ENCODE results near the gene KLHL5.

Gene KLHL5

GRCh38 chr4:39063430-39063829, 1.4 kb downstream of the KLHL5 start:
- Histone ChIP-seq H3K4me1 (ENCODE audit: control insufficient read depth, insufficient read depth, low read length) (peaks cover 10% of the 10 kb centered on the region), H3K4me3 (ENCODE audit: low read length) (no peak overlapping the region), H3K9me3 (ENCODE audit: control insufficient read depth, low read length) (no peaks in the 10 kb centered on the region), H3K9ac (ENCODE audit: low read length) (no peak overlapping the region), H3K27me3 (replicated peaks; ENCODE audit: control insufficient read depth, insufficient read depth, low read length) (no peaks in the 10 kb centered on the region), H3K36me3 (ENCODE audit: control insufficient read depth, insufficient read depth, low read length, severe bottlenecking) (no peaks in the 10 kb centered on the region)
- DNase-seq (ENCODE audit: low read depth): no peak

DNA sequence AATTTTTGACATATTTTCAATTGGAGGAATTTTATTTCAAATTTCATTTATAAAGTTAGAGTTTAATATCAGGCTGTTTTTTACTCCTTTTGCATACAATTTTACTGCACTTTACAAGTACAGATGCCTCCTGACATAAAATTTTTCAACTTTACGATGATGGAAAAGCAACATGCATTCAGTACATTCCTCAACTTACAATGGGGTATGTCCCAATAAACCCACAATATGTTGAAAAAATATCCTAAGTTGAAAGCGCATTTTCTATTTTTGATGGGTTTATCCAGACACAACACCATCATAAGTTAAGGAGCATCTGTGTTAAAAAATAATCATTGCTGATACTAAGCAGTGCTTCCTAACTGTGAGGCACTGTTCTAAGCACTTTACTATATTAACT, 4.3 kb downstream of the KLHL5 start:
- Histone ChIP-seq H3K4me1 (ENCODE audit: control insufficient read depth, insufficient read depth, low read length) (peaks cover 10% of the 10 kb centered on the region), H3K9ac (ENCODE audit: low read length) (no peak overlapping the region), H3K27me3 (replicated peaks; ENCODE audit: control insufficient read depth, insufficient read depth, low read length) (no peaks in the 10 kb centered on the region), H3K36me3 (ENCODE audit: control insufficient read depth, insufficient read depth, low read length, severe bottlenecking) (no peaks in the 10 kb centered on the region), H3K9me3 (ENCODE audit: control insufficient read depth, low read length) (no peaks in the 10 kb centered on the region), H3K4me3 (ENCODE audit: low read length) (no peak overlapping the region)
- no peak for DNase-seq (ENCODE audit: low read depth)

DNA sequence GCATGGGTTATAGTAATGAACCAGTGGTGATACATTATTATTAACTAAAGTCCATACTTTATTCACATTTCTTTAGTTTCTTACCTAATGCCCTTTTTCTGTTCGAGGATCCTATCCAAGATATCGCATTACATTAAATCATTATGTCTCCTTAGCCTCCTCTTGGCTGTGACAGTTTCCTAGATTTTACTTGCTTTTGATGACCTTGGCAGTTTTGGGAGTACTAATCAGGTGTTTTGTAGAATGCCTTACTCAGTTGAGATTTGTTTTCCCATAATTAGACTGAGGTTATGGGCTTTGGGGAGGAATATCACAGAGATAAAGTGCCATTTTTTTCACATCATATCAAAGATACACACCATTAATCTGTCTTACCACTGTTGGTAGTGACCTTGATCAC, 5.0 kb downstream of the KLHL5 start:
- Histone ChIP-seq H3K36me3 (ENCODE audit: control insufficient read depth, insufficient read depth, low read length, severe bottlenecking) (no peaks in the 10 kb centered on the region), H3K9me3 (ENCODE audit: control insufficient read depth, low read length) (no peaks in the 10 kb centered on the region), H3K4me1 (ENCODE audit: control insufficient read depth, insufficient read depth, low read length) (peaks cover 9% of the 10 kb centered on the region), H3K27me3 (replicated peaks; ENCODE audit: control insufficient read depth, insufficient read depth, low read length) (no peaks in the 10 kb centered on the region), H3K4me3 (ENCODE audit: low read length) (no peak overlapping the region), H3K9ac (ENCODE audit: low read length) (no peak overlapping the region)
- no peak for DNase-seq (ENCODE audit: low read depth)

DNA sequence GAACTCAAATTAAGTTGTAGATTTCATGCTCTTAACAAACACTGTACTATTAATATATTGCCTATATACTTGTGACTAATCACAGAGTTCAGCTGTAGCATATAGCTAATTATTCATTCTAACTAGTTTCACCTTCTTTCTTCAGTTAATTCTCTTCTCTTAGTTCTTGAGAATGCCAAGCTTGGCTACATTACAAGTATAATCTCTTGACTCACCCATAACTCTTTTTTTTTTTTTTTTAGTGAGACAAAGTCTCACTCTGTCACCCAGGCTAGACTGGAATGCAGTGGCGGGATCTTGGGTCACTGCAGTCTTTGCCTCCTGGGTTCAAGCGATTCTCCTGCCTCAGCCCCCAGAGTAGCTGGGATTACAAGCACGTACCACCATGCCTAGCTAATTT, 5.4 kb downstream of the KLHL5 start:
- Histone ChIP-seq H3K27me3 (replicated peaks; ENCODE audit: control insufficient read depth, insufficient read depth, low read length) (no peaks in the 10 kb centered on the region), H3K36me3 (ENCODE audit: control insufficient read depth, insufficient read depth, low read length, severe bottlenecking) (no peaks in the 10 kb centered on the region), H3K4me1 (ENCODE audit: control insufficient read depth, insufficient read depth, low read length) (peaks cover 5% of the 10 kb centered on the region), H3K9ac (ENCODE audit: low read length) (no peak overlapping the region), H3K4me3 (ENCODE audit: low read length) (no peak overlapping the region), H3K9me3 (ENCODE audit: control insufficient read depth, low read length) (no peaks in the 10 kb centered on the region)
- DNase-seq (ENCODE audit: low read depth): no peak

- H3K27me3 ChIP-seq (replicated peaks; ENCODE audit: control insufficient read depth, insufficient read depth, low read length): no peaks in the 10 kb centered on the region
- no peaks in the 10 kb centered on the region for H3K36me3 ChIP-seq (ENCODE audit: control insufficient read depth, insufficient read depth, low read length, severe bottlenecking)
- no peak overlapping the region for H3K9ac ChIP-seq (ENCODE audit: low read length)
- DNase-seq (ENCODE audit: low read depth): no peak
- no peak overlapping the region for H3K4me3 ChIP-seq (ENCODE audit: low read length)
- H3K4me1 ChIP-seq (ENCODE audit: control insufficient read depth, insufficient read depth, low read length): no peaks in the 10 kb centered on the region
- H3K9me3 ChIP-seq (ENCODE audit: control insufficient read depth, low read length): no peaks in the 10 kb centered on the region
Measured at GRCh38 chr4:39068907-39069306, 6.9 kb downstream of the KLHL5 start.

- H3K4me1 ChIP-seq (ENCODE audit: control insufficient read depth, insufficient read depth, low read length): no peaks in the 10 kb centered on the region
- no peak for DNase-seq (ENCODE audit: low read depth)
- H3K4me3 ChIP-seq (ENCODE audit: low read length): no peak overlapping the region
- no peak overlapping the region for H3K9ac ChIP-seq (ENCODE audit: low read length)
- H3K9me3 ChIP-seq (ENCODE audit: control insufficient read depth, low read length): no peaks in the 10 kb centered on the region
- H3K36me3 ChIP-seq (ENCODE audit: control insufficient read depth, insufficient read depth, low read length, severe bottlenecking): peaks cover 10% of the 10 kb centered on the region
- no peaks in the 10 kb centered on the region for H3K27me3 ChIP-seq (replicated peaks; ENCODE audit: control insufficient read depth, insufficient read depth, low read length)
Measured at GRCh38 chr4:39078829-39079228, 16.8 kb downstream of the KLHL5 start.

DNA sequence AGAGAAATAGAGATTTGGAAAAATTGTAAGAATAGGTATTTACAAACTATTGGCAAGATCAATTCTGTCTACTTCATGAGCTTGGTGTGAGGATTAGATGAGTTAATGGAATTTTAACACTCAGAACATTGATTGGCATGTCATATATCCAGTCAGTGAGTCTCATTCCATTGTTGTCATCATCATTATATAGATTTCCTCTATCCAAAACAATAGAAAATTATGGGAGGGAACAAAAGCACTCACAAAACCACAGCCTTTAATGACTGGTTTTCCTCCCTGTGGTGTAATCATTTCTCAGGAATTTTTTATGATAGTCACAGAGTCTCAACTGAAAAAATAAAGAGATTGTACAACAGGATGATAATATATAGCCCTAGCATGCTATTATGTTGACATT, 21.1 kb downstream of the KLHL5 start:
- peak; percentile 44 for DNase-seq (ENCODE audit: low read depth)
- H3K4me3 ChIP-seq (ENCODE audit: low read length): no peak overlapping the region
- H3K9me3 ChIP-seq (ENCODE audit: control insufficient read depth, low read length): no peaks in the 10 kb centered on the region
- no peak overlapping the region for H3K9ac ChIP-seq (ENCODE audit: low read length)
- H3K4me1 ChIP-seq (ENCODE audit: control insufficient read depth, insufficient read depth, low read length): peaks cover 4% of the 10 kb centered on the region
- no peaks in the 10 kb centered on the region for H3K27me3 ChIP-seq (replicated peaks; ENCODE audit: control insufficient read depth, insufficient read depth, low read length)
- peaks cover 10% of the 10 kb centered on the region for H3K36me3 ChIP-seq (ENCODE audit: control insufficient read depth, insufficient read depth, low read length, severe bottlenecking)

DNA sequence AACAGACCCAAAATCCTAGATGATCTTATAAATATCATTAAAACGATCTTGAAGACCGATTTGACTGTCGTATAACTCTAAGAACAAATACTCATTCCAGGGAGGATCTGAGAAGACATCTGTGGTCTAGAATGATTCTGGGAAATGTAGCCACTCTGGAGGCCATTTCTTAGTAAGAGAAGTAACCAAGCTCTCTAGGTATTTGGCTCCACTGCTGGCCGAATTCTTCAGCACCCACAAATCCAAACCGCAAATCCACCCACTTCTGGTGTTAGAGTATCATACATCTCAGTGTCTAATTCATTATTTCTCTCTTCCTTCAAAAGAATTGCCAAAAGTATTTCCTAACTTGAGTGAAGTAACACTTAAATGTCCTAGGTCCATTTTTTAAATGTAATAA, 23.9 kb downstream of the KLHL5 start:
- no peak overlapping the region for H3K9ac ChIP-seq (ENCODE audit: low read length)
- no peaks in the 10 kb centered on the region for H3K27me3 ChIP-seq (replicated peaks; ENCODE audit: control insufficient read depth, insufficient read depth, low read length)
- peaks cover 4% of the 10 kb centered on the region for H3K4me1 ChIP-seq (ENCODE audit: control insufficient read depth, insufficient read depth, low read length)
- peaks cover 10% of the 10 kb centered on the region for H3K36me3 ChIP-seq (ENCODE audit: control insufficient read depth, insufficient read depth, low read length, severe bottlenecking)
- H3K9me3 ChIP-seq (ENCODE audit: control insufficient read depth, low read length): no peaks in the 10 kb centered on the region
- no peak for DNase-seq (ENCODE audit: low read depth)
- no peak overlapping the region for H3K4me3 ChIP-seq (ENCODE audit: low read length)

DNA sequence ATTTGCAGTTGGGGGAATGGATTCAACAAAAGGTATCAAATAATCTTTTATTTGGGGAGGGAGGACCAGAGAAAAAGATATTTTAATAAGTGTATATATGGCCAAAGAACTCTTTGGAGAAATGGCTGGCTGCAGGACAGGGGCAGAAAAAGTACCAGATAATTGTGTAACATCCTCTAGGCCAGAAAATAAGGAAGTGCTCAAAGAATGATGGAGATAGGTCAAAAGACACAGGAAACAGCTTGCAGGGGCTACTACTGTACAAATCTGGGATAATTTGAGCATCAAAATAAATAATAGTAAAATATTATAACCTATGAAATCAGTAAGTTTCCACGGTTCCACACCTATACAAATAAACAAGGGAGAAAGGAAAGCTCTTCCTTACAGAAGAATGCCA, 34.8 kb downstream of the KLHL5 start:
- no peaks in the 10 kb centered on the region for H3K27me3 ChIP-seq (replicated peaks; ENCODE audit: control insufficient read depth, insufficient read depth, low read length)
- H3K9me3 ChIP-seq (ENCODE audit: control insufficient read depth, low read length): no peaks in the 10 kb centered on the region
- H3K4me1 ChIP-seq (ENCODE audit: control insufficient read depth, insufficient read depth, low read length): no peaks in the 10 kb centered on the region
- no peak overlapping the region for H3K4me3 ChIP-seq (ENCODE audit: low read length)
- no peak overlapping the region for H3K9ac ChIP-seq (ENCODE audit: low read length)
- H3K36me3 ChIP-seq (ENCODE audit: control insufficient read depth, insufficient read depth, low read length, severe bottlenecking): peaks cover 13% of the 10 kb centered on the region
- DNase-seq (ENCODE audit: low read depth): no peak

DNA sequence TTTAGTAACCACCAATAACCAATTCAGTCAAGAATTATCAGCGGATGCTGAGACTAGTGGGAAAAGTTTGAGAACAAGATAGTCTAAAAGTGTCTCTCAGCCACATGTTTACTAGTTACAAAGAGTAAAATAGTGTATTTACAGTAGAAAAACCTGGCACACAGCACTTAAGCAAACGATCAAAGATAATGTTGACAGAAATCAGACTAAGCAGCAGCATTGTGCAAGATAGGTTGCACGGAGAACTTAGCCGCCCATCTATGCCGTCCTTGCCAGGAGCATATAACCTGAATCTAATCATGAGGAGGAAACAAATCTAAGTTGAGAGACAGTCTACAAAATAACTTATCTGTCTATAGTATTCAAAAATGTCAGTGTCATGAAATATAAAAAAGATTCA, 35.3 kb downstream of the KLHL5 start:
- Histone ChIP-seq H3K9me3 (ENCODE audit: control insufficient read depth, low read length) (no peaks in the 10 kb centered on the region), H3K4me1 (ENCODE audit: control insufficient read depth, insufficient read depth, low read length) (no peaks in the 10 kb centered on the region), H3K27me3 (replicated peaks; ENCODE audit: control insufficient read depth, insufficient read depth, low read length) (no peaks in the 10 kb centered on the region), H3K36me3 (ENCODE audit: control insufficient read depth, insufficient read depth, low read length, severe bottlenecking) (peaks cover 13% of the 10 kb centered on the region), H3K9ac (ENCODE audit: low read length) (no peak overlapping the region), H3K4me3 (ENCODE audit: low read length) (no peak overlapping the region)
- no peak for DNase-seq (ENCODE audit: low read depth)

DNA sequence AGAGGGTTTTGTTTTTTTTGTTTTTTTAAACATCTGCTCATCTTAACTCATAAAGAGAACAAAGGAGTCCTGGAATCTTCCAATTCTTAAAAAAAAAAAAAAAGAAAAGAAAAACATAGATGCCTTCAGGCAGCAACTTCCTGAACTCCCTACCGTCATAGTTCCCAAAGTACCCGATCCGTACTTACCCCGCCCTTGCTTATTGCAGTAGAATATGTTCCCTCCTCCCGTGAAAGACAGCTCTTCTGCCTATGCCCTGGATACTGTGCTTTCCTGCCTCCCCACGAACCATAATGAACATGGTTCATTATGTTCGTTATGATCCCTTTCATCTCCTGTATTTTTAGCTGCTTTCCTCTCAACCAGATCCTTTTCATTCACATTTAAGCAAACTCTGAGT, 40.3 kb downstream of the KLHL5 start:
- peaks cover 21% of the 10 kb centered on the region for H3K36me3 ChIP-seq (ENCODE audit: control insufficient read depth, insufficient read depth, low read length, severe bottlenecking)
- no peaks in the 10 kb centered on the region for H3K9me3 ChIP-seq (ENCODE audit: control insufficient read depth, low read length)
- no peak for DNase-seq (ENCODE audit: low read depth)
- no peak overlapping the region for H3K9ac ChIP-seq (ENCODE audit: low read length)
- H3K4me1 ChIP-seq (ENCODE audit: control insufficient read depth, insufficient read depth, low read length): no peaks in the 10 kb centered on the region
- H3K27me3 ChIP-seq (replicated peaks; ENCODE audit: control insufficient read depth, insufficient read depth, low read length): no peaks in the 10 kb centered on the region
- no peak overlapping the region for H3K4me3 ChIP-seq (ENCODE audit: low read length)

DNA sequence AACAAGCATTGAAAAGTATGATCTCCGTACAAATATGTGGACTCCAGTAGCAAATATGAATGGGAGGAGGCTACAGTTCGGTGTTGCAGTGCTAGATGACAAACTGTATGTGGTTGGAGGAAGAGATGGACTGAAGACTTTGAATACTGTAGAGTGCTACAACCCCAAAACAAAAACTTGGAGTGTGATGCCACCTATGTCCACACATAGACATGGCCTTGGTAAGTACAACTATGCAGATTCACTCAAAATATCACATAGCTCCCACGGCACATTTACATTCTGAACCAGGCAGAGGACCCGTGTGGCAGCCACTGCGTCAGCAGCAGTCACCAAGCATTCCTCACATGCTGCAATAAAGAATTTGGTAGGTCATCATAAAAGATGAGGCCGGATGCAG, 41.3 kb downstream of the KLHL5 start:
- DNase-seq (ENCODE audit: low read depth): no peak
- no peaks in the 10 kb centered on the region for H3K9me3 ChIP-seq (ENCODE audit: control insufficient read depth, low read length)
- no peak overlapping the region for H3K9ac ChIP-seq (ENCODE audit: low read length)
- H3K4me3 ChIP-seq (ENCODE audit: low read length): no peak overlapping the region
- H3K4me1 ChIP-seq (ENCODE audit: control insufficient read depth, insufficient read depth, low read length): no peaks in the 10 kb centered on the region
- H3K27me3 ChIP-seq (replicated peaks; ENCODE audit: control insufficient read depth, insufficient read depth, low read length): no peaks in the 10 kb centered on the region
- H3K36me3 ChIP-seq (ENCODE audit: control insufficient read depth, insufficient read depth, low read length, severe bottlenecking): peaks cover 18% of the 10 kb centered on the region
